Tibial nerve (tissue), 4 donors: ENCODE results near the gene RPS6KA2.

Experiments used
- CTCF ChIP-seq, 5 experiments: fragments of 200-600 bp in 3 of 5; fragments of 450-650 bp in 2 of 5; sonication (generic) in 3 of 5; IDR thresholded peaks; one replicate each; pipeline ENCODE4 v1.5.1; 2016 to 2019; ENCODE audit warnings: antibody characterized with exemption in 5 of 5, mild to moderate bottlenecking in 3 of 5, moderate library complexity in 2 of 5
- EP300 ChIP-seq, 2 donors: sonication (generic); formaldehyde crosslinking; IDR thresholded peaks; one replicate each; pipeline ENCODE4 v1.6.1; 2017; ENCODE audit warnings: antibody characterized with exemption in 2 of 2, mild to moderate bottlenecking in 1 of 2
- POLR2A ChIP-seq, 2 donors: fragments of 450-650 bp; IDR thresholded peaks; one replicate each; pipeline ENCODE4 v1.6.1; 2017; ENCODE audit warnings: antibody characterized with exemption in 2 of 2, mild to moderate bottlenecking in 2 of 2, moderate library complexity in 2 of 2

- TF ChIP-seq CTCF (IDR thresholded peaks at IDR 0.05) (no peak), POLR2A (IDR thresholded peaks at IDR 0.05) (no peak), EP300 (IDR thresholded peaks at IDR 0.05) (no peak)
These were observed 24.1 kb upstream of the RPS6KA2 start for GRCh38 chr6:166650824-166651807.
